GM12878 (cell line): ENCODE data around the gene CC2D2B. TPM values are rescaled to one million over a fixed set of nuclear protein-coding genes. Genes with fewer than 3 reads are reported as not detected.

Source experiments
- CBX3 ChIP-seq: fragments of 200-600 bp; sonication (generic); IDR thresholded peaks from 2 replicates; pipeline ENCODE4 v1.6.1; 2016; ENCODE audit warnings: low read depth, borderline replicate concordance
- CBX5 ChIP-seq: sonication (generic); IDR thresholded peaks from 2 replicates; pipeline ENCODE4 v1.6.1; 2016; ENCODE audit warnings: low read depth, moderate library complexity, mild to moderate bottlenecking, inconsistent platforms
- CHD4 ChIP-seq: fragments of 200-600 bp; sonication (generic); IDR thresholded peaks from 2 replicates; pipeline ENCODE4 v1.6.1; 2016; ENCODE audit warnings: mild to moderate bottlenecking
- CREM ChIP-seq: IDR thresholded peaks from 2 replicates; pipeline ENCODE4 v1.6.1; 2014; ENCODE audit warnings: antibody characterized with exemption, low read depth
- DPF2 ChIP-seq: fragments of 450-650 bp; IDR thresholded peaks from 2 replicates; pipeline ENCODE4 v1.6.1; 2017; ENCODE audit warnings: mild to moderate bottlenecking
- IKZF2 ChIP-seq, 2 experiments: fragments of 450-650 bp; IDR thresholded peaks; 2 replicates each; pipeline ENCODE4 v1.6.1; 2017; ENCODE audit warnings: mild to moderate bottlenecking in 2 of 2, moderate library complexity in 2 of 2
- MEF2A ChIP-seq: IDR thresholded peaks from 2 replicates; pipeline ENCODE4 v1.6.1; 2011; ENCODE audit warnings: low read depth, mild to moderate bottlenecking, low read length, moderate library complexity; ENCODE audit not compliant: insufficient read depth
- NFIC ChIP-seq: IDR thresholded peaks from 2 replicates; pipeline ENCODE4 v1.6.1; 2012; ENCODE audit warnings: low read depth, mild to moderate bottlenecking, inconsistent platforms, low read length, moderate library complexity
- SMARCA5 ChIP-seq: fragments of 450-650 bp; IDR thresholded peaks from 2 replicates; pipeline ENCODE4 v1.6.1; 2017; ENCODE audit warnings: mild to moderate bottlenecking
- SMC3 ChIP-seq: IDR thresholded peaks from 2 replicates; pipeline ENCODE4 v1.6.1; 2011; ENCODE audit warnings: low read length, improper control_type of control experiment, borderline replicate concordance
- SPI1 ChIP-seq: IDR thresholded peaks from 2 replicates; pipeline ENCODE4 v1.6.1; 2011; ENCODE audit warnings: low read depth, mild to moderate bottlenecking, low read length, moderate library complexity, borderline replicate concordance; ENCODE audit not compliant: insufficient read depth
- STAT3 ChIP-seq: IDR thresholded peaks from 2 replicates; pipeline ENCODE4 v1.6.1; 2011; ENCODE audit warnings: low read depth, low read length, improper control_type of control experiment
- TCF3 ChIP-seq: IDR thresholded peaks from 2 replicates; pipeline ENCODE4 v1.6.1; 2012; ENCODE audit warnings: low read depth, mild to moderate bottlenecking, low read length, borderline replicate concordance; ENCODE audit not compliant: insufficient read depth
- ZNF274 ChIP-seq: IDR thresholded peaks from one replicate; pipeline ENCODE4 v1.8.0; 2011; ENCODE audit not compliant: insufficient read length, insufficient read depth
- polyA plus RNA-seq, 11 experiments: library from polyadenylated mRNA; depleted of rRNA in 4 of 11; unstranded in 6 of 11; stranded (reverse) in 5 of 11; fragments of >200 nt; fragmentation: Nextera tagmentation in 4 of 11; fragmentation: Illumina TruSeq in 1 of 11; extraction: Ambion mirVana in 4 of 11; extraction: Trizol in 1 of 11; gene quantifications; 1 replicate in 1 of 11; 2 replicates in 10 of 11; pipeline versions ENCODE4 v1.2.1 to v1.2.3, GENCODE V29; 2011 to 2016; ENCODE audit warnings: inconsistent platforms in 2 of 11, missing spikeins in 2 of 11, low read depth in 1 of 11
- total RNA-seq, 4 experiments: library from RNA; depleted of rRNA in 3 of 4; stranded (reverse); fragments of >200 nt in 3 of 4; fragmentation: Illumina TruSeq in 1 of 4; extraction: Trizol in 1 of 4; gene quantifications; 2 replicates each; pipeline versions ENCODE4 v1.2.1 to v1.2.3, GENCODE V29; 2013 to 2021
- TF ChIP-seq, protein P1 (sequence below): fragments of 450-650 bp; IDR thresholded peaks from 2 replicates; pipeline ENCODE4 v1.6.1; 2017; ENCODE audit warnings: mild to moderate bottlenecking, moderate library complexity
- TF ChIP-seq, protein P2 (sequence below): fragments of 450-650 bp; IDR thresholded peaks from 2 replicates; pipeline ENCODE4 v1.6.1; 2018; ENCODE audit warnings: borderline replicate concordance, mild to moderate bottlenecking; ENCODE audit not compliant: partially characterized antibody
- TF ChIP-seq, protein P3 (sequence below): fragments of 450-650 bp; IDR thresholded peaks from 2 replicates; pipeline ENCODE4 v1.6.1; 2017; ENCODE audit warnings: low read depth, mild to moderate bottlenecking, moderate library complexity
- TF ChIP-seq, protein P4 (sequence below): fragments of 150-350 bp; IDR thresholded peaks from 2 replicates; pipeline ENCODE4 v1.6.1; 2014; ENCODE audit warnings: mild to moderate bottlenecking, low read depth, low read length
- TF ChIP-seq, protein P5 (sequence below): IDR thresholded peaks from 2 replicates; pipeline ENCODE4 v1.6.1; 2012; ENCODE audit warnings: low read depth, low read length, improper control_type of control experiment

CC2D2B gene
- total and polyA plus RNA-seq, 10 of the 15 experiments (the other 5 are each of a cell fraction or from before 2014, with no cell fraction given) = 0.42 to 2.8 (median 0.78) TPM

DNA sequence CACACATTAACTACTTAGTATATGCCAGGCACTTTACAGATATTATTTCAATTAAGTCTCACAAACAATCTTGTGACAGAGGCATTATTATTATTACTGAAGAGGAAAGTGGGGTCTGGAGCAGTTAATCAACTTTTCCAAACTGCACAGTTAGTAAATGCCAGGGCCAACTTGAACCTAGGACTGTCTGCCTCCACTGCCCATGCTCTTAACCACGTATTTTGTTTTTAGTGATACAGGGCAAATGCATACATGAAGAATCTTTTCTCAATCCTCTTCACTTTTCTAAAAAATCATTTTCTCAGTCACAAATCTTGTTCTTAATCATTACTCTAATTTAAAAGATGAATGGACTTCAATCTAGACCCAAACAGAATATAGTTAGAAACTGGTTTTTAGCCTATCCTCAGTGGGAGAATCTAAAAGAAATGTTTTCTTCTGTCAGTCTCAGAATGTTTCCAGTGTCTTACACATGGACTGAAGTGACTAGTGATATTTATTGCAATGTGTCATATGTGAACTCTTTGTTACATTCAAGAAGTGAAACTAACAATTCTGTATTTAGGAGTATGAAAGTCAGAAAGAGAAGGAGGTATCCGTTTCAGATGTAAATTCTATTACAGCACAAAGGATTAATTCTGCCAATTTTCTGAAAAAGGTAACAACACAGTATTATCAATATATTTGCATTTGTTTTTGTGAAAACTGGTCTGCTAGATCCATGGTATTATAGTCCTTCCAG lies 80.1 kb downstream of the CC2D2B start (continued):
- TF ChIP-seq, protein P1, sequence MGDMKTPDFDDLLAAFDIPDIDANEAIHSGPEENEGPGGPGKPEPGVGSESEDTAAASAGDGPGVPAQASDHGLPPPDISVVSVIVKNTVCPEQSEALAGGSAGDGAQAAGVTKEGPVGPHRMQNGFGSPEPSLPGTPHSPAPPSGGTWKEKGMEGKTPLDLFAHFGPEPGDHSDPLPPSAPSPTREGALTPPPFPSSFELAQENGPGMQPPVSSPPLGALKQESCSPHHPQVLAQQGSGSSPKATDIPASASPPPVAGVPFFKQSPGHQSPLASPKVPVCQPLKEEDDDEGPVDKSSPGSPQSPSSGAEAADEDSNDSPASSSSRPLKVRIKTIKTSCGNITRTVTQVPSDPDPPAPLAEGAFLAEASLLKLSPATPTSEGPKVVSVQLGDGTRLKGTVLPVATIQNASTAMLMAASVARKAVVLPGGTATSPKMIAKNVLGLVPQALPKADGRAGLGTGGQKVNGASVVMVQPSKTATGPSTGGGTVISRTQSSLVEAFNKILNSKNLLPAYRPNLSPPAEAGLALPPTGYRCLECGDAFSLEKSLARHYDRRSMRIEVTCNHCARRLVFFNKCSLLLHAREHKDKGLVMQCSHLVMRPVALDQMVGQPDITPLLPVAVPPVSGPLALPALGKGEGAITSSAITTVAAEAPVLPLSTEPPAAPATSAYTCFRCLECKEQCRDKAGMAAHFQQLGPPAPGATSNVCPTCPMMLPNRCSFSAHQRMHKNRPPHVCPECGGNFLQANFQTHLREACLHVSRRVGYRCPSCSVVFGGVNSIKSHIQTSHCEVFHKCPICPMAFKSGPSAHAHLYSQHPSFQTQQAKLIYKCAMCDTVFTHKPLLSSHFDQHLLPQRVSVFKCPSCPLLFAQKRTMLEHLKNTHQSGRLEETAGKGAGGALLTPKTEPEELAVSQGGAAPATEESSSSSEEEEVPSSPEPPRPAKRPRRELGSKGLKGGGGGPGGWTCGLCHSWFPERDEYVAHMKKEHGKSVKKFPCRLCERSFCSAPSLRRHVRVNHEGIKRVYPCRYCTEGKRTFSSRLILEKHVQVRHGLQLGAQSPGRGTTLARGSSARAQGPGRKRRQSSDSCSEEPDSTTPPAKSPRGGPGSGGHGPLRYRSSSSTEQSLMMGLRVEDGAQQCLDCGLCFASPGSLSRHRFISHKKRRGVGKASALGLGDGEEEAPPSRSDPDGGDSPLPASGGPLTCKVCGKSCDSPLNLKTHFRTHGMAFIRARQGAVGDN = no peak
- TF ChIP-seq CBX5 = no peak
- TF ChIP-seq SMC3 = no peak
- TF ChIP-seq, protein P2, sequence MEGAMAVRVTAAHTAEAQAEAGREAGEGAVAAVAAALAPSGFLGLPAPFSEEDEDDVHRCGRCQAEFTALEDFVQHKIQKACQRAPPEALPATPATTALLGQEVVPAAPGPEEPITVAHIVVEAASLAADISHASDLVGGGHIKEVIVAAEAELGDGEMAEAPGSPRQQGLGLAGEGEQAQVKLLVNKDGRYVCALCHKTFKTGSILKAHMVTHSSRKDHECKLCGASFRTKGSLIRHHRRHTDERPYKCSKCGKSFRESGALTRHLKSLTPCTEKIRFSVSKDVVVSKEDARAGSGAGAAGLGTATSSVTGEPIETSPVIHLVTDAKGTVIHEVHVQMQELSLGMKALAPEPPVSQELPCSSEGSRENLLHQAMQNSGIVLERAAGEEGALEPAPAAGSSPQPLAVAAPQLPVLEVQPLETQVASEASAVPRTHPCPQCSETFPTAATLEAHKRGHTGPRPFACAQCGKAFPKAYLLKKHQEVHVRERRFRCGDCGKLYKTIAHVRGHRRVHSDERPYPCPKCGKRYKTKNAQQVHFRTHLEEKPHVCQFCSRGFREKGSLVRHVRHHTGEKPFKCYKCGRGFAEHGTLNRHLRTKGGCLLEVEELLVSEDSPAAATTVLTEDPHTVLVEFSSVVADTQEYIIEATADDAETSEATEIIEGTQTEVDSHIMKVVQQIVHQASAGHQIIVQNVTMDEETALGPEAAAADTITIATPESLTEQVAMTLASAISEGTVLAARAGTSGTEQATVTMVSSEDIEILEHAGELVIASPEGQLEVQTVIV = no peak
- 0 out of 2 replicates have a peak, but pooled peaks have one; percentile 53 for TF ChIP-seq DPF2
- no peak for TF ChIP-seq ZNF274
- TF ChIP-seq CREM = no peak
- TF ChIP-seq, protein P3, sequence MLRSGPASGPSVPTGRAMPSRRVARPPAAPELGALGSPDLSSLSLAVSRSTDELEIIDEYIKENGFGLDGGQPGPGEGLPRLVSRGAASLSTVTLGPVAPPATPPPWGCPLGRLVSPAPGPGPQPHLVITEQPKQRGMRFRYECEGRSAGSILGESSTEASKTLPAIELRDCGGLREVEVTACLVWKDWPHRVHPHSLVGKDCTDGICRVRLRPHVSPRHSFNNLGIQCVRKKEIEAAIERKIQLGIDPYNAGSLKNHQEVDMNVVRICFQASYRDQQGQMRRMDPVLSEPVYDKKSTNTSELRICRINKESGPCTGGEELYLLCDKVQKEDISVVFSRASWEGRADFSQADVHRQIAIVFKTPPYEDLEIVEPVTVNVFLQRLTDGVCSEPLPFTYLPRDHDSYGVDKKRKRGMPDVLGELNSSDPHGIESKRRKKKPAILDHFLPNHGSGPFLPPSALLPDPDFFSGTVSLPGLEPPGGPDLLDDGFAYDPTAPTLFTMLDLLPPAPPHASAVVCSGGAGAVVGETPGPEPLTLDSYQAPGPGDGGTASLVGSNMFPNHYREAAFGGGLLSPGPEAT = 0 out of 2 replicates have a peak, but pooled peaks have one; percentile 33
- peak; percentile 69 for TF ChIP-seq SPI1
- no peak for TF ChIP-seq CBX3
- TF ChIP-seq STAT3 = no peak
- TF ChIP-seq MEF2A = peak; percentile 61; the same call in 1 of the 2 replicates
- TF ChIP-seq, protein P4, sequence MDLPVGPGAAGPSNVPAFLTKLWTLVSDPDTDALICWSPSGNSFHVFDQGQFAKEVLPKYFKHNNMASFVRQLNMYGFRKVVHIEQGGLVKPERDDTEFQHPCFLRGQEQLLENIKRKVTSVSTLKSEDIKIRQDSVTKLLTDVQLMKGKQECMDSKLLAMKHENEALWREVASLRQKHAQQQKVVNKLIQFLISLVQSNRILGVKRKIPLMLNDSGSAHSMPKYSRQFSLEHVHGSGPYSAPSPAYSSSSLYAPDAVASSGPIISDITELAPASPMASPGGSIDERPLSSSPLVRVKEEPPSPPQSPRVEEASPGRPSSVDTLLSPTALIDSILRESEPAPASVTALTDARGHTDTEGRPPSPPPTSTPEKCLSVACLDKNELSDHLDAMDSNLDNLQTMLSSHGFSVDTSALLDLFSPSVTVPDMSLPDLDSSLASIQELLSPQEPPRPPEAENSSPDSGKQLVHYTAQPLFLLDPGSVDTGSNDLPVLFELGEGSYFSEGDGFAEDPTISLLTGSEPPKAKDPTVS = no peak
- TF ChIP-seq TCF3 = no peak
- no peak for TF ChIP-seq CHD4
- peak; percentile 72; the same call in 1 of the 2 replicates for TF ChIP-seq NFIC
- TF ChIP-seq, protein P5, sequence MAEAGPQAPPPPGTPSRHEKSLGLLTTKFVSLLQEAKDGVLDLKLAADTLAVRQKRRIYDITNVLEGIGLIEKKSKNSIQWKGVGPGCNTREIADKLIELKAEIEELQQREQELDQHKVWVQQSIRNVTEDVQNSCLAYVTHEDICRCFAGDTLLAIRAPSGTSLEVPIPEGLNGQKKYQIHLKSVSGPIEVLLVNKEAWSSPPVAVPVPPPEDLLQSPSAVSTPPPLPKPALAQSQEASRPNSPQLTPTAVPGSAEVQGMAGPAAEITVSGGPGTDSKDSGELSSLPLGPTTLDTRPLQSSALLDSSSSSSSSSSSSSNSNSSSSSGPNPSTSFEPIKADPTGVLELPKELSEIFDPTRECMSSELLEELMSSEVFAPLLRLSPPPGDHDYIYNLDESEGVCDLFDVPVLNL = no peak
- peak; percentile 41 to 46; a peak in 2 of 4 replicates for TF ChIP-seq IKZF2 (IDR thresholded peaks at IDR 0.05)
- TF ChIP-seq SMARCA5 = no peak
